Activated CD4-positive, alpha-beta T cell treated with anti-CD3 and anti-CD28 coated beads for 36 hours (primary cell): Measurements from ENCODE around the gene LEFTY2. TPM values are rescaled to one million over a fixed set of nuclear protein-coding genes. Genes with fewer than 3 reads are reported as not detected.
"Not testable (repeated sequence)": the region's sequence is repeated elsewhere in the genome, so short reads cannot be mapped to it uniquely, and the experiment has no call there.

Experiments used
- ATAC-seq: fragments of 200-7000 bp; cut with Tn5 transposase; one replicate; pipeline ENCODE4 v1.10.0; 2021; ENCODE audit warnings: mild to moderate bottlenecking, moderate library complexity
- CTCF ChIA-PET: fragments of 350-600 bp; sonication (Branson Sonifier 250); formaldehyde crosslinking; loops from one replicate; lab custom pipeline; 2021; ENCODE audit warnings: antibody characterized with exemption; lab: Charles Lee
- POLR2A ChIA-PET: fragments of 350-600 bp; sonication (Branson Sonifier 250); formaldehyde crosslinking; loops from one replicate; lab custom pipeline; 2021; ENCODE audit warnings: antibody characterized with exemption, inconsistent platforms; lab: Charles Lee
- DNase-seq: peaks from one replicate; pipeline ENCODE4 v3.0.0-alpha.2; 2020
- H3K27ac Mint-ChIP-seq: one replicate; pipeline ENCODE4 v1.8.0; 2021; ENCODE audit warnings: mixed read lengths
- H3K27me3 Mint-ChIP-seq: one replicate; pipeline ENCODE4 v1.8.0; 2021; ENCODE audit warnings: mixed read lengths
- H3K36me3 Mint-ChIP-seq: one replicate; pipeline ENCODE4 v1.8.0; 2021; ENCODE audit warnings: low read depth, mixed read lengths
- H3K4me1 Mint-ChIP-seq: one replicate; pipeline ENCODE4 v1.8.0; 2021; ENCODE audit warnings: mixed read lengths
- H3K4me3 Mint-ChIP-seq: one replicate; pipeline ENCODE4 v1.8.0; 2021; ENCODE audit warnings: mild to moderate bottlenecking, moderate library complexity, mixed read lengths
- H3K9me3 Mint-ChIP-seq: one replicate; pipeline ENCODE4 v1.8.0; 2021; ENCODE audit warnings: low read depth, mixed read lengths
- intact Hi-C, 2 experiments: fragments of 100-400 bp; cut with DNase I in 1 of 2; cut with micrococcal nuclease in 1 of 2; formaldehyde crosslinking; loops; one replicate each; pipeline versions ENCODE4 v1.14.2 to v1.15.1; 2022 to 2024; cut with DNase I, micrococcal nuclease
- microRNA-seq: library from miRNA; unstranded; fragments of <30 nt; microRNA quantifications from one replicate; pipeline ENCODE4 v1.2.0, GENCODE V29; 2021; ENCODE audit warnings: borderline replicate concordance
- total RNA-seq, 2 experiments: library from RNA; stranded (reverse); gene quantifications; one replicate each; pipeline ENCODE4 v1.2.3, GENCODE V29; 2021

The LEFTY2 gene
- total RNA-seq, 2 experiments from 2014 or later: not detected

- no peak within 1 kb of the TSS for H3K27ac Mint-ChIP-seq
- CTCF ChIA-PET: interaction anchor here (0.5 to 1.8 kb wide), 3 partner anchors 8 to 73 kb away, joined by 3 to 6 read pairs (median 3); no protein-coding TSS in a partner anchor
- no peak within 1 kb of the TSS for H3K4me3 Mint-ChIP-seq
- DNase-seq (no peak), ATAC-seq (no peak)
- H3K36me3 Mint-ChIP-seq: no peaks in the 10 kb centered on the region
- peaks cover 6% of the 10 kb centered on the region for H3K4me1 Mint-ChIP-seq
- intact Hi-C loops: no loop called here
- no peaks in the 10 kb centered on the region for H3K27me3 Mint-ChIP-seq
- no peaks in the 10 kb centered on the region for H3K9me3 Mint-ChIP-seq
- POLR2A ChIA-PET: interaction anchor here (0.5 kb wide), 1 partner anchor 817 kb away, joined by 7 read pairs; no protein-coding TSS in a partner anchor
These were observed 52.0 kb downstream of the LEFTY2 start, which contains the start of gene LEFTY1 for GRCh38 chr1:225888898-225889601. TSS of gene LEFTY1 (minus strand) at chr1:225889146. CDS start at chr1:225889066, 80 bp downstream.

DNA sequence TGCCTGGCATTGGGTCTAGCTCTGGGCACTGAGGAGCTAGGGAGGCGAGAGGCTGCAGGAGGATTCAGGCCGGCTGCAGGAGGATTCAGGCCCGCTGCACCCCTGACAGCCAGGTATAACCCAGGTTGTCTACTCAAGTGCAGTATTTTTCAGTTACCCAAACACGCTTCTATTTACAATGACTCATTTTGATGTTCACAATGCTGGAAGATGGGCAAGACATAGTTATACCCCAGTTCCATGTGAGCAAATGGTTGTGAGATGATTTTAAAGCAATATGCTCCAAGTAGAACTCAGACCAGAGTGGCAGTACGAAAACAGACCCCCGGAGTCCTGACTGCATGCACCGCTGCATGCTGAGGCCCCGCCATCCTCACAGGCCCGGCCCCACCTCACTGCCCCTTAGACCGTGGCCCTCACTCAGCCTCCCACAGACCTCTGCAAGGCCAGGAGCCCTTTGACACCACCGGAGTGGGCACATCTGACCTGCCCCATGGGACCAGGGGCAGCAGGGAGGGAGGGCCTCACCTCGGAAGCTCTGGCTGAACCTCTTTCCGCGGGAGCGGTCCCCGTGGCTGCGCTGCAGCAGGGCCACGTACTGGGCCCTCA lies 52.6 kb downstream of the LEFTY2 start:
- CTCF ChIA-PET: interaction anchor here (0.9 to 1.8 kb wide), 2 partner anchors 7 to 73 kb away, joined by 3 to 6 read pairs; no protein-coding TSS in a partner anchor
- no peak overlapping the region for H3K4me3 Mint-ChIP-seq
- no peaks in the 10 kb centered on the region for H3K9me3 Mint-ChIP-seq
- POLR2A ChIA-PET: no interaction called here
- intact Hi-C loops: no loop called here
- H3K4me1 Mint-ChIP-seq: peaks cover 9% of the 10 kb centered on the region
- no peak overlapping the region for H3K27ac Mint-ChIP-seq
- no peaks in the 10 kb centered on the region for H3K36me3 Mint-ChIP-seq
- no peaks in the 10 kb centered on the region for H3K27me3 Mint-ChIP-seq
- no peak for ATAC-seq
- no peak for DNase-seq

DNA sequence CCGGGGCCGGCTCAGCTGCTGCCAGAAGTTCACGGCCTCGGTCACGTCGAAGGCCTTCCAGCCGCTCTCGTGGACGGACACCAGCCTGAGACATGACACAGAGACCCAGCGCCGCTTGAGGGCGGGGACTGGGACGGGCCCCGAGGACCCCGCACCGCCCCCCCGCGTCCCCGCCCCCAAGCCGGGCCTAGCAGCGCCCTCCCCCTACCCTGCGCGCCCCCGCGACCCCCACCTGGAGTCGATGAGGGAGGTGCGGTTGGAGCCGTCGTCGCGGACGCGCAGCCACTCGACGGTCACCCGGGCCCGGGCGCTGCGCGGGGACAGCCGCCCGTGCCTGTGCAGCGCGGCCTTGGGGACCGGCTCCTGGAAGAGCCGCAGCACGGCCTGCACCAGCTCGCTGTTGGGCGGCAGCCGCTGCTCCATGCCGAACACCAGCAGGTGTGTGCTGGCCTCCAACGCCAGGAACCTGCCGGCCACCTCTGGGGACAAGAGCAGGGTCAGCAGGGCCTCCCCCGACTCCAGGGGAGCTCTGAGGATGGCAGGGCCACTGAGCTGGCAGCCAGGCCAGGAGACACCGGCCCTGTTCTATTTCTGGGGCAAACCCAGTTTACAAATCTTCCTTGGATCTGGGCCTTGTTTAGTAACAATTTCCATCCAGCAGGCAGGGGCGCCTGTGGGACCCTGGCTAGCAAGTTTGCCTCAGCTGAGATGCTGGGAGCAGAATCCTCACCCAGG lies 53.3 kb downstream of the LEFTY2 start:
- DNase-seq, intact Hi-C loops, H3K27ac Mint-ChIP-seq, ATAC-seq, H3K9me3 Mint-ChIP-seq, H3K4me3 Mint-ChIP-seq, H3K36me3 Mint-ChIP-seq, H3K27me3 Mint-ChIP-seq: not testable (repeated sequence)
- POLR2A ChIA-PET: interaction anchor here (0.5 kb wide), 1 partner anchor 109 kb away, joined by 3 read pairs; no protein-coding TSS in a partner anchor
- CTCF ChIA-PET: interaction anchor here (1.2 kb wide), 1 partner anchor 10 kb away, joined by 3 read pairs; no protein-coding TSS in a partner anchor
- peaks cover 12% of the 10 kb centered on the region for H3K4me1 Mint-ChIP-seq

- ATAC-seq (no peak), DNase-seq (no peak)
- peaks cover 12% of the 10 kb centered on the region for H3K4me1 Mint-ChIP-seq
- no peaks in the 10 kb centered on the region for H3K36me3 Mint-ChIP-seq
- ChIA-PET POLR2A (no interaction called here), CTCF (interaction anchor here (0.8 to 1.2 kb wide), 2 partner anchors 9 to 40 kb away, joined by 3 read pairs; no protein-coding TSS in a partner anchor)
- no peaks in the 10 kb centered on the region for H3K27me3 Mint-ChIP-seq
- intact Hi-C loops: no loop called here
- no peak overlapping the region for H3K27ac Mint-ChIP-seq
- H3K4me3 Mint-ChIP-seq: no peak overlapping the region
- H3K9me3 Mint-ChIP-seq: no peaks in the 10 kb centered on the region
These were observed 54.0 kb downstream of the LEFTY2 start for GRCh38 chr1:225887030-225887314.

Small RNA genes within 50 kb of the gene (microRNA-seq; reads per million reads assigned to microRNA genes)
- 2.5 reads per million for gene MIR6741

Other genes with a start within 250 kb of the LEFTY2 start
- 100 to 1,000 TPM; 263 to 308 TPM for gene SRP9, start 163.4 kb downstream of the LEFTY2 start, total RNA-seq
- 1 to 10 TPM; 2.5 to 2.6 TPM for gene EPHX1, start 131.1 kb downstream of the LEFTY2 start, total RNA-seq
- 10 to 100 TPM; 47.3 to 48.0 TPM for gene TMEM63A, start 58.8 kb downstream of the LEFTY2 start, total RNA-seq
- not detected for gene LEFTY1, start 52.1 kb downstream of the LEFTY2 start, total RNA-seq
- gene PYCR2, start 17.0 kb downstream of the LEFTY2 start, total RNA-seq: 100 to 1,000 TPM; 106 to 126 TPM
- gene SDE2, start 58.1 kb upstream of the LEFTY2 start, total RNA-seq: 10 to 100 TPM; 13.5 to 15.0 TPM
- gene H3-3A, start 121.5 kb upstream of the LEFTY2 start, total RNA-seq: 100 to 1,000 TPM; 176 to 275 TPM
- gene ACBD3, start 245.5 kb upstream of the LEFTY2 start, total RNA-seq: 10 to 100 TPM; 17.0 to 20.2 TPM